Memory B cell (primary cell): Measurements from ENCODE around the gene EHF.

Source experiments
- ATAC-seq: fragments of 150-1000 bp; cut with Tn5 transposase; 2 replicates; pipeline ENCODE4 v1.10.0; 2021; ENCODE audit warnings: low read depth, mild to moderate bottlenecking, moderate library complexity
- DNase-seq, 2 donors: peaks; one replicate each; pipeline ENCODE4 v3.0.0; 2022; ENCODE audit warnings: low spot score in 2 of 2
- H3K27ac Mint-ChIP-seq: one replicate; pipeline ENCODE4 v1.8.0; 2022; ENCODE audit warnings: mild to moderate bottlenecking, moderate library complexity, mixed read lengths
- H3K27me3 Mint-ChIP-seq: one replicate; pipeline ENCODE4 v1.8.0; 2022; ENCODE audit warnings: mixed read lengths
- H3K36me3 Mint-ChIP-seq: one replicate; pipeline ENCODE4 v1.8.0; 2022; ENCODE audit warnings: mild to moderate bottlenecking, mixed read lengths
- H3K4me1 Mint-ChIP-seq: one replicate; pipeline ENCODE4 v1.8.0; 2022; ENCODE audit warnings: mixed read lengths
- H3K4me3 Mint-ChIP-seq: one replicate; pipeline ENCODE4 v1.8.0; 2022; ENCODE audit warnings: mild to moderate bottlenecking, moderate library complexity, mixed read lengths
- H3K9me3 Mint-ChIP-seq: one replicate; pipeline ENCODE4 v1.8.0; 2022; ENCODE audit warnings: mixed read lengths

Gene EHF

GRCh38 chr11:34594603-34595002 is 26.3 kb upstream of the EHF start:
- Mint-ChIP-seq H3K4me3 (no peak overlapping the region), H3K36me3 (peaks cover 7% of the 10 kb centered on the region), H3K27ac (no peak overlapping the region), H3K4me1 (peaks cover 2% of the 10 kb centered on the region), H3K27me3 (peaks cover 10% of the 10 kb centered on the region), H3K9me3 (peaks cover 12% of the 10 kb centered on the region)
- no peak for DNase-seq
- no peak for ATAC-seq

GRCh38 chr11:34595391-34595790 is 25.5 kb upstream of the EHF start:
- Mint-ChIP-seq H3K4me3 (no peak overlapping the region), H3K9me3 (peaks cover 12% of the 10 kb centered on the region), H3K27me3 (peaks cover 10% of the 10 kb centered on the region), H3K27ac (no peak overlapping the region), H3K4me1 (peaks cover 2% of the 10 kb centered on the region), H3K36me3 (peaks cover 7% of the 10 kb centered on the region)
- DNase-seq = no peak
- no peak for ATAC-seq

GRCh38 chr11:34595960-34596644 is 24.8 kb upstream of the EHF start:
- DNase-seq (no peak), ATAC-seq (no peak)
- peaks cover 2% of the 10 kb centered on the region for H3K4me1 Mint-ChIP-seq
- no peak overlapping the region for H3K4me3 Mint-ChIP-seq
- H3K36me3 Mint-ChIP-seq = peaks cover 7% of the 10 kb centered on the region
- H3K9me3 Mint-ChIP-seq = peaks cover 12% of the 10 kb centered on the region
- peaks cover 10% of the 10 kb centered on the region for H3K27me3 Mint-ChIP-seq
- no peak overlapping the region for H3K27ac Mint-ChIP-seq

- H3K9me3 Mint-ChIP-seq = no peaks in the 10 kb centered on the region
- DNase-seq = no peak
- no peak for ATAC-seq
- H3K27me3 Mint-ChIP-seq = no peaks in the 10 kb centered on the region
- no peak overlapping the region for H3K27ac Mint-ChIP-seq
- H3K36me3 Mint-ChIP-seq = no peaks in the 10 kb centered on the region
- H3K4me1 Mint-ChIP-seq = peaks cover 2% of the 10 kb centered on the region
- no peak overlapping the region for H3K4me3 Mint-ChIP-seq
These were observed 21.4 kb upstream of the EHF start for GRCh38 chr11:34599406-34599945.

DNA sequence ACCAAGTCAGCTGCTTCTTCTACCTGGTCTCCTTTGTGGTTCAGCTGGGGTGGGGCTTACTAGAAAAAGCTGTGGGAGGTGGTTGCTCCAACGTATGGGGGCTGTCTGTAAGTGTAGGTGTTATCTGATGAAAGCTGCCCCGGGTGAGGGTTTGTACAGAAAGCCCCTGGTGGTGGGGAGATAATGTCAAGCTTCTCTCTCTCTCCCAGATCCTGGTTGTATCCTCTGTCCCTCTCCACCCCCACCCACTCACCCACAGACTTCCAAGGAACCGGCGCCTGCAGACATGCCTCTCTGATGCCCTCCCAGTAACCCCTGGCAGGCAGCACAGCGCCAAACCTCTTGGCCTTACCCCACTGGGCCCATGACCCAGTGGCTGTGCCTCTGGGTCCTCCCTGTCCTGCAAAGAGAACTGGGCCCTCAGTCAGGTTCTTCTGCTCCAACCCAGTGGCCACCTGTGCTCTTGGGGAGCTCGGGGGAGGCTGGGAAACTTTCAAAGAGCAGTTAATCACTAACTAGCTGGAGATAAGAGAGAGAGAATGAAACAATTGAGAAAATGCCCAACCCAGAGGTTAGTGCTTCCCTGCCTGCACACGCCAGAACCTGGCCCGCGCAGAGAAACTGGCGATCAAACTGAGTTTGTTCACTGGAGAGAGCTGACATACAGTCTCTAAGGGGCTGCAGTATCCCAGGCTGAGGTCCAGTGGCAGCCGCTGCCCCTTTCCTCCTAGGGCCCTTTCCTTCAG is 20.4 kb upstream of the EHF start:
- Mint-ChIP-seq H3K27ac (no peak overlapping the region), H3K4me3 (no peak overlapping the region)
- ATAC-seq = no peak

GRCh38 chr11:34601085-34601444 is 19.8 kb upstream of the EHF start:
- Mint-ChIP-seq H3K36me3 (no peaks in the 10 kb centered on the region), H3K27ac (no peak overlapping the region), H3K4me1 (peaks cover 9% of the 10 kb centered on the region), H3K4me3 (no peak overlapping the region), H3K9me3 (no peaks in the 10 kb centered on the region), H3K27me3 (no peaks in the 10 kb centered on the region)
- ATAC-seq = no peak
- DNase-seq = no peak

More for the DNA sequence above, 20.4 kb upstream of the EHF start:
- Mint-ChIP-seq H3K27me3 (no peaks in the 10 kb centered on the region), H3K4me1 (peaks cover 3% of the 10 kb centered on the region), H3K9me3 (no peaks in the 10 kb centered on the region), H3K36me3 (no peaks in the 10 kb centered on the region)
- DNase-seq = no peak

- Mint-ChIP-seq H3K4me1 (peaks cover 10% of the 10 kb centered on the region), H3K36me3 (no peaks in the 10 kb centered on the region), H3K9me3 (no peaks in the 10 kb centered on the region), H3K27ac (no peak overlapping the region), H3K4me3 (no peak overlapping the region), H3K27me3 (no peaks in the 10 kb centered on the region)
- ATAC-seq (no peak), DNase-seq (no peak)
These were observed 19.3 kb upstream of the EHF start for GRCh38 chr11:34601609-34602008.

GRCh38 chr11:34602245-34602644 is 18.6 kb upstream of the EHF start:
- H3K27ac Mint-ChIP-seq = no peak overlapping the region
- DNase-seq = no peak
- H3K4me3 Mint-ChIP-seq = no peak overlapping the region
- ATAC-seq = no peak
- H3K36me3 Mint-ChIP-seq = no peaks in the 10 kb centered on the region
- no peaks in the 10 kb centered on the region for H3K27me3 Mint-ChIP-seq
- peaks cover 10% of the 10 kb centered on the region for H3K4me1 Mint-ChIP-seq
- H3K9me3 Mint-ChIP-seq = no peaks in the 10 kb centered on the region

GRCh38 chr11:34603129-34604001 is 17.5 kb upstream of the EHF start:
- no peaks in the 10 kb centered on the region for H3K27me3 Mint-ChIP-seq
- no peak for ATAC-seq
- H3K36me3 Mint-ChIP-seq = no peaks in the 10 kb centered on the region
- no peak overlapping the region for H3K27ac Mint-ChIP-seq
- DNase-seq = no peak
- no peaks in the 10 kb centered on the region for H3K9me3 Mint-ChIP-seq
- peaks cover 10% of the 10 kb centered on the region for H3K4me1 Mint-ChIP-seq
- H3K4me3 Mint-ChIP-seq = no peak overlapping the region

DNA sequence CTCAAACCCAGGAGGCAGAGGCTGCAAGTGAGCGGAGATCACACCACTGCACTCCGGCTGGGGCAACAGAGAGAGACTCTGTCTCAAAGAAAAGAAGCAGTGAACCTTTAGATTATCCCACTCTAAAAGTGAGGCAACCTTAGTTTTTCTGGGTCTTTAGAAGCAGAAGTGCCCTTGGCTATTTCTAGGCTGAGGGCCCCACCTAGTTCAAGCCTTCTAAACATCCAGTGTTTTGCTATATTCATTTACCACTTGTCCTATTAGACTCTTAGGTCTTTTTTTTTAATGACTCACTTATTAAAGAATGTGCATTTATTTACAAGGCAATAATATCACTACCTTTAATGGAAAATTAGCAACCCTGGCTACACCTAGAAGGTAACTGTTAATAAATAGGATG is 16.7 kb upstream of the EHF start:
- Mint-ChIP-seq H3K27ac (no peak overlapping the region), H3K36me3 (no peaks in the 10 kb centered on the region), H3K4me1 (peaks cover 10% of the 10 kb centered on the region), H3K4me3 (no peak overlapping the region), H3K27me3 (no peaks in the 10 kb centered on the region), H3K9me3 (no peaks in the 10 kb centered on the region)
- DNase-seq (no peak), ATAC-seq (no peak)

GRCh38 chr11:34604911-34605310 is 16.0 kb upstream of the EHF start:
- no peak overlapping the region for H3K27ac Mint-ChIP-seq
- no peaks in the 10 kb centered on the region for H3K36me3 Mint-ChIP-seq
- DNase-seq = no peak
- H3K4me1 Mint-ChIP-seq = peaks cover 8% of the 10 kb centered on the region
- no peaks in the 10 kb centered on the region for H3K27me3 Mint-ChIP-seq
- no peaks in the 10 kb centered on the region for H3K9me3 Mint-ChIP-seq
- H3K4me3 Mint-ChIP-seq = no peak overlapping the region
- no peak for ATAC-seq

DNA sequence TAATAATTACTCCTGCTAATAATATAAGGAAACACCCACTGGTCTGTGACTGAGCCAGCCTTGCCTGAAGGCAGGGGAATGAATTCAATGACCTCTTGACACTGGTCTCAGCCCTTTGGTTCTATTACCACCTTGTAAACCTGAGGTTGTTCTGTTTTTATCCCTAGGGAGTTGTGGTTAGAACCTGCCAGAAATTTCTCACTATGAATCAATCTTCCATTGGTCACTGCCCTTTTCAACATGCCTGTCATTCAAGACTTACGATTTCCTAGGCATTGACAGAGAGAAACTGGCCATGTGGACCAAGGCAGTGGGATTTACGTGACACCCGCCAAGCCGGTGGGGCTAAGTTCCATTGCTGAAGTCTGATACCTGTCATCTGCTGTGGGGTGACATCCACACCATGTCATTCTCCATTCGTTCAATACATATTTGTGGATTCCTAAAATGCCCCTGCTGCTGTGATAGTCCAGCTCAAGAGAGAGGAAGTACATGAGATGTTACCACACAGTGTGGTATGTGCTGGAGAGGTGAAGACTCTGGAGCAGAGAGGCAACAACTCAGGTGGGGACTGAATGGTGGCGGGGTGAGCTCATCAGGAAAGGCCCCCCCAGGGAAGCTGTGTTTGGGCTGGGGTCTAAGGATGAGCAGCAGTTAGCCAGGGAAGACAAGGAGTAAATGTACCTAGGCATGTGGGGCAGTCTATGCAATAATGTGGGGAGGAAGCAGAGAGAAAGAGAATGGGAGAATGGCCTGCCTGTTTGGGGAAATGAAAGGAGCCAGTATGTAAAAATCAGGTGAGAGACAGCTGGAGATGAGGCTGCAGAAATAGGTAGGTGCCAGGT is 15.2 kb upstream of the EHF start:
- DNase-seq = no peak
- no peaks in the 10 kb centered on the region for H3K27me3 Mint-ChIP-seq
- no peaks in the 10 kb centered on the region for H3K36me3 Mint-ChIP-seq
- no peak overlapping the region for H3K4me3 Mint-ChIP-seq
- peaks cover 8% of the 10 kb centered on the region for H3K4me1 Mint-ChIP-seq
- no peaks in the 10 kb centered on the region for H3K9me3 Mint-ChIP-seq
- H3K27ac Mint-ChIP-seq = no peak overlapping the region
- no peak for ATAC-seq

DNA sequence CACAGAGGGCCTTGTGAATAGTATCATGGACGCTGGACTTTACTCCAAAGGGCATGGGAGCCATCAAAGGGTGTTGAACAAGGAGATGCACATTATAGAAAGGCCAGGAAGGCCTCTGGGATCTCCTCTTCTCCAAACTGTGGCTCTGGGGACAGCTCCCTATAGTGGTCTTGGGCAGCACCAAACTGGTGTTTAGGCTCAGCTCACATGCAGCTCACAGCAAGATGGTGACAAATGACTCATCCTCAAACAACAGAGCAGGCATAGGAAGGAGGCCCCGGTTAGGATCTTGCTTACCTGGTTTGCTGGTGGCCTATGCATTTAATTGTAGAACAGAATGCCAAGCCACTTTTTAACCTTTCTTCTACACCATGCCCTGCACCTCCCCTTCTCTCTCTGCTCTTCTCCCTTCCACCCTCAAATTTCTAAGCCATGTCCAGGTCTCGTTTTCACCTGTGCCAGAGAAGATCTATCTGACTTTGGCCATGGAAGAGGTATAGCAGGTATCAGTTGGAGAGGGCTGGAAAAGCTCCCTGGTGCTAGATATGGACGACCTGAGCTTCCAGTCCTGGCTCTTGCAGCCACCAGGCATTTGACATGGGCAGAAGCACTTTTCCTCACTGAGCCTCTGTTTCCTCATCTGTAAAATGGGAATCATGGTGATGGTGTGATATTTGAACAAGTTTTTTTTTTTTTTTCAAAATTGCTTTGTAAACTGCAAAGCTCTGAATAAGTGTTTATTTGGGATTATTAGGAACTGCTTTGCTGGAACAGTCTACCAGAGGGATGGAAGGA is 14.4 kb upstream of the EHF start:
- Mint-ChIP-seq H3K4me3 (no peak overlapping the region), H3K9me3 (no peaks in the 10 kb centered on the region), H3K27me3 (no peaks in the 10 kb centered on the region), H3K36me3 (no peaks in the 10 kb centered on the region), H3K4me1 (peaks cover 8% of the 10 kb centered on the region), H3K27ac (no peak overlapping the region)
- DNase-seq (no peak), ATAC-seq (no peak)
